ENCODE results near the gene TTLL9.
"Not testable (repeated sequence)": the region's sequence is repeated elsewhere in the genome, so short reads cannot be mapped to it uniquely, and the experiment has no call there.

TTLL9 gene

GRCh38 chr20:31869942-31870725 lies at the start of gene TTLL9, which contains the start of gene DUSP15:
Gene TTLL9, plus strand, starts transcription at chr20:31870634. Its CDS starts 493 bp downstream, at chr20:31871127.
Gene DUSP15, minus strand, starts transcription at chr20:31870527. Its CDS starts 190 bp downstream, at chr20:31870337.
- in situ Hi-C loops (cut with MboI; ENCODE audit: low sequenced_read_pairs) = no loop called here

- in situ Hi-C loops (cut with MboI; ENCODE audit: low sequenced_read_pairs) = no loop called here
Measured at GRCh38 chr20:31821427-31821826, 49.0 kb upstream of the TTLL9 start.

- in situ Hi-C loops (cut with MboI; ENCODE audit: low sequenced_read_pairs) = no loop called here
Measured at GRCh38 chr20:31822421-31823330, 47.8 kb upstream of the TTLL9 start.

GRCh38 chr20:31823360-31824124 lies 46.9 kb upstream of the TTLL9 start:
- in situ Hi-C loops (cut with MboI; ENCODE audit: low sequenced_read_pairs) = no loop called here

- in situ Hi-C loops (cut with MboI; ENCODE audit: low sequenced_read_pairs) = no loop called here
Measured at GRCh38 chr20:31824125-31824485, 46.3 kb upstream of the TTLL9 start.

GRCh38 chr20:31824554-31825313 lies 45.7 kb upstream of the TTLL9 start:
- in situ Hi-C loops (cut with MboI; ENCODE audit: low sequenced_read_pairs) = no loop called here

GRCh38 chr20:31826074-31826473 lies 44.4 kb upstream of the TTLL9 start:
- in situ Hi-C loops (cut with MboI; ENCODE audit: low sequenced_read_pairs) = no loop called here

- in situ Hi-C loops (cut with MboI; ENCODE audit: low sequenced_read_pairs) = no loop called here
Measured at GRCh38 chr20:31827059-31827458, 43.4 kb upstream of the TTLL9 start.

- in situ Hi-C loops (cut with MboI; ENCODE audit: low sequenced_read_pairs) = not testable (repeated sequence)
Measured at GRCh38 chr20:31828016-31828415, 42.4 kb upstream of the TTLL9 start.

- in situ Hi-C loops (cut with MboI; ENCODE audit: low sequenced_read_pairs) = no loop called here
Measured at GRCh38 chr20:31829731-31830130, 40.7 kb upstream of the TTLL9 start.

GRCh38 chr20:31830406-31830981 lies 39.9 kb upstream of the TTLL9 start:
- in situ Hi-C loops (cut with MboI; ENCODE audit: low sequenced_read_pairs) = no loop called here

GRCh38 chr20:31831211-31831610 lies 39.2 kb upstream of the TTLL9 start:
- in situ Hi-C loops (cut with MboI; ENCODE audit: low sequenced_read_pairs) = no loop called here

- in situ Hi-C loops (cut with MboI; ENCODE audit: low sequenced_read_pairs) = no loop called here
Measured at GRCh38 chr20:31831771-31832306, 38.6 kb upstream of the TTLL9 start.

- in situ Hi-C loops (cut with MboI; ENCODE audit: low sequenced_read_pairs) = no loop called here
Measured at GRCh38 chr20:31833130-31833930, 37.1 kb upstream of the TTLL9 start.

GRCh38 chr20:31833931-31834521 lies 36.4 kb upstream of the TTLL9 start:
- in situ Hi-C loops (cut with MboI; ENCODE audit: low sequenced_read_pairs) = no loop called here

- in situ Hi-C loops (cut with MboI; ENCODE audit: low sequenced_read_pairs) = no loop called here
Measured at GRCh38 chr20:31835554-31835953, 34.9 kb upstream of the TTLL9 start.

- in situ Hi-C loops (cut with MboI; ENCODE audit: low sequenced_read_pairs) = no loop called here
Measured at GRCh38 chr20:31835977-31836852, 34.2 kb upstream of the TTLL9 start.
